ENCODE data around the gene PRKCZ.

- TF ChIP-seq CTCF (IDR thresholded peaks at IDR 0.05; ENCODE audit: insufficient read depth, low read depth, low read length) (no peak), EZH2 (IDR thresholded peaks at IDR 0.05; ENCODE audit: insufficient read depth, low read length) (no peak)
Observed at GRCh38 chr1:2160451-2161300, 110.5 kb downstream of the PRKCZ start.

All from astrocyte (in vitro differentiated cells and primary cell).